ENCODE measurements around the gene GP1BB. TPM values are rescaled to one million over a fixed set of nuclear protein-coding genes. Genes with fewer than 3 reads are reported as not detected.

Gene GP1BB
- total RNA-seq, 1 donor: 2.1 TPM

GRCh38 chr22:19705181-19705934 lies 18.0 kb upstream of the GP1BB start:
- no peak overlapping the region for H3K4me3 ChIP-seq (ENCODE audit: low read depth, low read length)
- no peak for DNase-seq (ENCODE audit: low read depth)
- no peak for TF ChIP-seq CTCF (IDR thresholded peaks at IDR 0.05; ENCODE audit: insufficient read depth, low read length)

GRCh38 chr22:19706661-19707151 lies 16.6 kb upstream of the GP1BB start:
- TF ChIP-seq CTCF (IDR thresholded peaks at IDR 0.05; ENCODE audit: insufficient read depth, low read length): no peak
- no peak for DNase-seq (ENCODE audit: low read depth)
- no peak overlapping the region for H3K4me3 ChIP-seq (ENCODE audit: low read depth, low read length)

GRCh38 chr22:19707347-19708290 lies 15.7 kb upstream of the GP1BB start:
- TF ChIP-seq CTCF (IDR thresholded peaks at IDR 0.05; ENCODE audit: insufficient read depth, low read length): no peak
- DNase-seq (ENCODE audit: low read depth): no peak

GRCh38 chr22:19708321-19709011 lies 14.9 kb upstream of the GP1BB start:
- no peak for TF ChIP-seq CTCF (IDR thresholded peaks at IDR 0.05; ENCODE audit: insufficient read depth, low read length)
- H3K4me3 ChIP-seq (ENCODE audit: low read depth, low read length): no peak overlapping the region
- DNase-seq (ENCODE audit: low read depth): no peak

More at GRCh38 chr22:19707347-19708290, 15.7 kb upstream of the GP1BB start:
- H3K4me3 ChIP-seq (ENCODE audit: low read depth, low read length): no peak overlapping the region

- DNase-seq (ENCODE audit: low read depth): no peak
- TF ChIP-seq CTCF (IDR thresholded peaks at IDR 0.05; ENCODE audit: insufficient read depth, low read length): no peak
- H3K4me3 ChIP-seq (ENCODE audit: low read depth, low read length): no peak overlapping the region
These were observed 14.1 kb upstream of the GP1BB start for GRCh38 chr22:19709063-19709769.

All from fibroblast of the aortic adventitia (primary cell).